Spleen (tissue), 11 donors: ENCODE results near the gene NAT10. TPM values are rescaled to one million over a fixed set of nuclear protein-coding genes. Genes with fewer than 3 reads are reported as not detected.
"Not testable (repeated sequence)": the region's sequence is repeated elsewhere in the genome, so short reads cannot be mapped to it uniquely, and the experiment has no call there.

ENCODE experiments used
- DNase-seq: peaks from one replicate; pipeline ENCODE4 v3.0.0-alpha.2; 2020
- H3K27ac ChIP-seq, 8 donors: fragments of 200-600 bp; sonication (generic) in 7 of 8; 1 replicate in 4 of 8; 2 replicates in 4 of 8; pipeline versions ENCODE4 v1.5.0 to v1.8.0; 2016 to 2021; ENCODE audit warnings: inconsistent platforms in 4 of 8, mild to moderate bottlenecking in 4 of 8, moderate library complexity in 1 of 8
- H3K27me3 ChIP-seq, 7 donors: fragments of 200-600 bp; sonication (generic) in 6 of 7; replicated peaks in 1 of 7; 1 replicate in 4 of 7; 2 replicates in 3 of 7; pipeline versions ENCODE4 v1.5.0 to v1.8.0; 2016 to 2021; ENCODE audit warnings: inconsistent platforms in 3 of 7, mild to moderate bottlenecking in 1 of 7
- H3K36me3 ChIP-seq, 6 donors: fragments of 200-600 bp; sonication (generic) in 5 of 6; 1 replicate in 4 of 6; 2 replicates in 2 of 6; pipeline versions ENCODE4 v1.5.0 to v1.8.0; 2016 to 2021; ENCODE audit warnings: inconsistent platforms in 2 of 6
- H3K4me1 ChIP-seq, 6 donors: fragments of 200-600 bp; sonication (generic) in 5 of 6; 1 replicate in 3 of 6; 2 replicates in 3 of 6; pipeline versions ENCODE4 v1.5.0 to v1.8.0; 2016 to 2021; ENCODE audit warnings: inconsistent platforms in 3 of 6
- H3K4me3 ChIP-seq, 8 donors: fragments of 200-600 bp; sonication (generic) in 7 of 8; 1 replicate in 4 of 8; 2 replicates in 4 of 8; pipeline versions ENCODE4 v1.5.0 to v1.8.0; 2016 to 2021; ENCODE audit warnings: inconsistent platforms in 4 of 8, mild to moderate bottlenecking in 4 of 8, moderate library complexity in 2 of 8
- H3K9me3 ChIP-seq, 8 donors: fragments of 200-600 bp; sonication (generic) in 7 of 8; 1 replicate in 4 of 8; 2 replicates in 4 of 8; pipeline versions ENCODE4 v1.5.0 to v1.8.0; 2016 to 2021; ENCODE audit warnings: inconsistent platforms in 4 of 8
- CTCF ChIP-seq, 11 experiments: fragments of 200-600 bp in 7 of 11; fragments of 450-650 bp in 4 of 11; sonication (generic) in 4 of 11; IDR thresholded peaks in 8 of 11; conservative IDR thresholded peaks in 3 of 11; 1 replicate in 7 of 11; 2 replicates in 4 of 11; pipeline versions ENCODE4 v1.4.0 to v1.8.0; 2016 to 2021; ENCODE audit warnings: antibody characterized with exemption in 11 of 11, inconsistent platforms in 4 of 11, mild to moderate bottlenecking in 1 of 11
- POLR2A ChIP-seq, 3 donors: fragments of 450-650 bp; IDR thresholded peaks; one replicate each; pipeline ENCODE4 v1.5.1; 2017; ENCODE audit warnings: antibody characterized with exemption in 3 of 3, mild to moderate bottlenecking in 1 of 3
- POLR2AphosphoS5 ChIP-seq, 3 donors: sonication (generic); formaldehyde crosslinking; IDR thresholded peaks; one replicate each; pipeline ENCODE4 v1.5.1; 2017; ENCODE audit warnings: antibody characterized with exemption in 3 of 3
- WGBS, 5 donors: extraction: QIAGEN DNeasy Blood & Tissue Kit in 3 of 5; methylation state at CpG; one replicate each; pipeline versions ENCODE4 v1.1.5 to v1.1.7; 2013 to 2018; 5-methylcytosine and 5-hydroxymethylcytosine counted together
- intact Hi-C: fragments of 100-400 bp; cut with DNase I; formaldehyde crosslinking; loops from one replicate; pipeline ENCODE4 v1.15.0; 2023; ENCODE audit warnings: low total_unique reads
- polyA plus RNA-seq, 3 donors: library from polyadenylated mRNA; stranded (reverse); fragments of 200-250 nt; gene quantifications; one replicate each; pipeline ENCODE4 v1.2.1, GENCODE V29; 2013
- total RNA-seq, 7 donors: library from RNA; depleted of rRNA in 3 of 7; stranded (reverse); fragments of >200 nt in 3 of 7; fragmentation: NEBNext Ultra II Directional in 4 of 7; extraction: Animal tissue kit (Norgen Biotek cat#: 25700) in 4 of 7; gene quantifications; one replicate each; pipeline versions ENCODE4 v1.1.0 to v1.2.1, GENCODE V29; 2016 to 2021
- donor health status: healthy with polysubstance abuse.
- donor health status: DM: no; HTN: no; CAD: no; lungs with moderate emphysema.
- donor health status: DM: no; HTN: no; CAD: no.
- donor health status: Bipolar disorder and iron deficiency.
- donor health status: healthy.
- donor health status: DM: no; HTN: no; CAD: no.
- donor health status: DM: yes; HTN: yes; CAD: no.

NAT10 gene
- total and polyA plus RNA-seq, 10 donors, result 27.6 to 64.5 (median 38.3) TPM

GRCh38 chr11:34180040-34180813 lies 74.8 kb downstream of the NAT10 start:
- WGBS, 5 donors, result 62 to 75% (median 68%) methylated on average over 6 of the region's 6 CpGs

GRCh38 chr11:34180814-34181165 lies 75.4 kb downstream of the NAT10 start:
- H3K27me3 ChIP-seq, DNase-seq, H3K27ac ChIP-seq, H3K4me1 ChIP-seq, H3K4me3 ChIP-seq, H3K9me3 ChIP-seq, H3K36me3 ChIP-seq, intact Hi-C loops: not testable (repeated sequence)
- 60 to 80% (median 65%) methylated on average over 5 of the region's 5 CpGs for WGBS, 5 donors

More at GRCh38 chr11:34180040-34180813, 74.8 kb downstream of the NAT10 start:
- no peaks in the 10 kb centered on the region for H3K36me3 ChIP-seq
- intact Hi-C loops, result no loop called here
- TF ChIP-seq POLR2AphosphoS5 (IDR thresholded peaks at IDR 0.05) (no peak), CTCF (IDR thresholded peaks at IDR 0.05 in 8 of 11, conservative IDR thresholded peaks at IDR 0.05 in 3 of 11) (no peak), POLR2A (IDR thresholded peaks at IDR 0.05) (no peak)
- no peaks in the 10 kb centered on the region for H3K9me3 ChIP-seq
- no peaks in the 10 kb centered on the region for H3K27me3 ChIP-seq
- H3K27ac ChIP-seq, result no peak overlapping the region
- H3K4me1 ChIP-seq, result peaks cover 0 to 5% (median 1%) of the 10 kb centered on the region in 6 donors
- no peak overlapping the region for H3K4me3 ChIP-seq
- no peak for DNase-seq

GRCh38 chr11:34181251-34181650 lies 75.8 kb downstream of the NAT10 start:
- Histone ChIP-seq H3K4me1 (peaks cover 0 to 3% (median 0%) of the 10 kb centered on the region in 6 donors), H3K36me3 (no peaks in the 10 kb centered on the region), H3K27me3 (no peaks in the 10 kb centered on the region), H3K4me3 (no peak overlapping the region), H3K27ac (no peak overlapping the region), H3K9me3 (no peaks in the 10 kb centered on the region)
- TF ChIP-seq POLR2AphosphoS5 (IDR thresholded peaks at IDR 0.05), result no peak
- no peak for TF ChIP-seq CTCF (IDR thresholded peaks at IDR 0.05 in 8 of 11, conservative IDR thresholded peaks at IDR 0.05 in 3 of 11)
- TF ChIP-seq POLR2A (IDR thresholded peaks at IDR 0.05), result no peak
- WGBS, 5 donors, result 56 to 90% (median 64%) methylated on average over 5 of the region's 5 CpGs
- no peak for DNase-seq
- intact Hi-C loops, result no loop called here

- H3K36me3 ChIP-seq, result no peaks in the 10 kb centered on the region
- H3K4me1 ChIP-seq, result peaks cover 0 to 3% (median 0%) of the 10 kb centered on the region in 6 donors
- no peaks in the 10 kb centered on the region for H3K9me3 ChIP-seq
- DNase-seq, result no peak
- H3K27me3 ChIP-seq, result no peaks in the 10 kb centered on the region
- intact Hi-C loops, result no loop called here
- WGBS, 5 donors, result 91 to 95% (median 93%) methylated on average over 8 of the region's 8 CpGs
- H3K27ac ChIP-seq, result no peak overlapping the region
- no peak overlapping the region for H3K4me3 ChIP-seq
- TF ChIP-seq CTCF (IDR thresholded peaks at IDR 0.05 in 8 of 11, conservative IDR thresholded peaks at IDR 0.05 in 3 of 11), result no peak
- TF ChIP-seq POLR2A (IDR thresholded peaks at IDR 0.05), result no peak
- TF ChIP-seq POLR2AphosphoS5 (IDR thresholded peaks at IDR 0.05), result no peak
Measured at GRCh38 chr11:34181856-34182405, 76.5 kb downstream of the NAT10 start.
